Trophoblast cell (in vitro differentiated cells and primary cell): Measurements from ENCODE around the gene GPATCH1.

Source experiments
- DNase-seq, 2 donors: peaks; one replicate each; pipeline ENCODE4 v3.0.0-alpha.2; 2016
- H2AFZ ChIP-seq: 2 replicates; pipeline ENCODE4 v1.6.1; 2013; ENCODE audit warnings: low read length, moderate library complexity, mild to moderate bottlenecking; ENCODE audit not compliant: insufficient read depth, poor library complexity
- H2AK5ac ChIP-seq: 2 replicates; pipeline ENCODE4 v1.6.1; 2013; ENCODE audit warnings: mild to moderate bottlenecking, low read length
- H2BK120ac ChIP-seq: 2 replicates; pipeline ENCODE4 v1.6.1; 2013; ENCODE audit warnings: low read length, mild to moderate bottlenecking, moderate library complexity; ENCODE audit not compliant: insufficient read depth, poor library complexity
- H2BK12ac ChIP-seq: 2 replicates; pipeline ENCODE4 v1.6.1; 2013; ENCODE audit warnings: mild to moderate bottlenecking, low read length, moderate library complexity
- H2BK5ac ChIP-seq: 2 replicates; pipeline ENCODE4 v1.6.1; 2013; ENCODE audit warnings: low read length, low read depth, moderate library complexity, mild to moderate bottlenecking; ENCODE audit not compliant: poor library complexity
- H3K14ac ChIP-seq: 2 replicates; pipeline ENCODE4 v1.6.1; 2013; ENCODE audit warnings: mild to moderate bottlenecking, low read length
- H3K18ac ChIP-seq: 2 replicates; pipeline ENCODE4 v1.6.1; 2013; ENCODE audit warnings: mild to moderate bottlenecking, low read length
- H3K23ac ChIP-seq: 2 replicates; pipeline ENCODE4 v1.6.1; 2013; ENCODE audit warnings: low read length
- H3K27ac ChIP-seq: 2 replicates; pipeline ENCODE4 v1.5.1; 2013; ENCODE audit warnings: low read depth, mild to moderate bottlenecking, inconsistent platforms, low read length, moderate library complexity
- H3K27me3 ChIP-seq: 2 replicates; pipeline ENCODE4 v1.6.1; 2013; ENCODE audit warnings: inconsistent platforms, mild to moderate bottlenecking, low read length, moderate library complexity; ENCODE audit not compliant: insufficient read depth
- H3K36me3 ChIP-seq, 2 experiments: 1 replicate in 1 of 2; 2 replicates in 1 of 2; pipeline ENCODE4 v1.6.1; 2013; ENCODE audit warnings: low read length in 2 of 2, mild to moderate bottlenecking in 2 of 2, moderate library complexity in 1 of 2; ENCODE audit not compliant: insufficient read depth in 2 of 2, control insufficient read depth in 1 of 2
- H3K4ac ChIP-seq: 2 replicates; pipeline ENCODE4 v1.6.1; 2013; ENCODE audit warnings: low read depth, mild to moderate bottlenecking, low read length, moderate library complexity
- H3K4me1 ChIP-seq, 2 experiments: 1 replicate in 1 of 2; 2 replicates in 1 of 2; pipeline ENCODE4 v1.6.1; 2013; ENCODE audit warnings: low read length in 2 of 2, mild to moderate bottlenecking in 2 of 2, moderate library complexity in 1 of 2; ENCODE audit not compliant: insufficient read depth in 2 of 2, control insufficient read depth in 1 of 2
- H3K4me2 ChIP-seq: 2 replicates; pipeline ENCODE4 v1.6.1; 2013; ENCODE audit warnings: inconsistent platforms, mild to moderate bottlenecking, low read length, moderate library complexity
- H3K4me3 ChIP-seq: 2 replicates; pipeline ENCODE4 v1.5.1; 2013; ENCODE audit warnings: mild to moderate bottlenecking, low read depth, low read length, inconsistent platforms
- H3K79me1 ChIP-seq: one replicate; pipeline ENCODE4 v1.6.1; 2013; ENCODE audit warnings: low read length
- H3K79me2 ChIP-seq: 2 replicates; pipeline ENCODE4 v1.6.1; 2013; ENCODE audit warnings: low read length, mild to moderate bottlenecking; ENCODE audit not compliant: control insufficient read depth, insufficient read depth, poor library complexity
- H3K9ac ChIP-seq: 2 replicates; pipeline ENCODE4 v1.6.1; 2013; ENCODE audit warnings: mild to moderate bottlenecking, low read length
- H3K9me3 ChIP-seq: 2 replicates; pipeline ENCODE4 v1.6.1; 2013; ENCODE audit warnings: low read depth, mild to moderate bottlenecking, control low read depth, inconsistent platforms, low read length; ENCODE audit not compliant: insufficient read depth
- H4K12ac ChIP-seq: 2 replicates; pipeline ENCODE4 v1.6.1; 2013; ENCODE audit warnings: low read depth, mild to moderate bottlenecking, low read length, moderate library complexity
- H4K8ac ChIP-seq: 2 replicates; pipeline ENCODE4 v1.6.1; 2013; ENCODE audit warnings: low read depth, mild to moderate bottlenecking, low read length, moderate library complexity
- H4K91ac ChIP-seq: one replicate; pipeline ENCODE4 v1.6.1; 2013; ENCODE audit warnings: low read depth, mild to moderate bottlenecking, low read length, moderate library complexity
- WGBS: extraction: QIAGEN DNeasy Blood & Tissue Kit; methylation state at CpG from one replicate; pipeline ENCODE4 v1.1.7; 2013; ENCODE audit warnings: missing lambda C conversion rate; ENCODE audit not compliant: insufficient read length, insufficient coverage; ENCODE audit errors: extremely low coverage; 5-methylcytosine and 5-hydroxymethylcytosine counted together

The GPATCH1 gene

GRCh38 chr19:33060586-33060985, 20.4 kb upstream of the GPATCH1 start:
- Histone ChIP-seq H3K4me3 (no peak overlapping the region), H3K27me3 (peaks cover 8% of the 10 kb centered on the region), H4K12ac (no peak overlapping the region), H3K23ac (no peak overlapping the region), H2BK120ac (no peak overlapping the region), H2BK5ac (no peak overlapping the region), H3K27ac (no peak overlapping the region), H3K9ac (no peak overlapping the region), H3K14ac (no peak overlapping the region), H4K8ac (no peak overlapping the region), H3K4me2 (no peak overlapping the region), H3K18ac (no peak overlapping the region), H3K9me3 (no peaks in the 10 kb centered on the region), H2BK12ac (no peak overlapping the region), H3K79me2 (no peaks in the 10 kb centered on the region), H3K36me3 (no peaks in the 10 kb centered on the region), H4K91ac (no peak overlapping the region), H2AFZ (no peak overlapping the region), H3K4ac (no peak overlapping the region), H3K79me1 (peaks cover 6% of the 10 kb centered on the region), H3K4me1 (peaks cover 6 to 9% of the 10 kb centered on the region in 2 experiments), H2AK5ac (no peak overlapping the region)
- no CpG with 5 or more reads among the region's 5 CpGs for WGBS
- DNase-seq = no peak

- Histone ChIP-seq H2BK120ac (no peak overlapping the region), H3K18ac (no peak overlapping the region), H2BK12ac (no peak overlapping the region), H3K4me2 (no peak overlapping the region), H4K91ac (no peak overlapping the region), H2AK5ac (no peak overlapping the region), H3K9me3 (no peaks in the 10 kb centered on the region), H3K79me2 (no peaks in the 10 kb centered on the region), H3K23ac (no peak overlapping the region), H3K27ac (no peak overlapping the region), H3K4ac (no peak overlapping the region), H2AFZ (no peak overlapping the region), H2BK5ac (no peak overlapping the region), H3K4me3 (no peak overlapping the region), H3K9ac (no peak overlapping the region), H3K27me3 (peaks cover 8% of the 10 kb centered on the region), H3K14ac (no peak overlapping the region), H4K8ac (no peak overlapping the region), H4K12ac (no peak overlapping the region), H3K36me3 (no peaks in the 10 kb centered on the region), H3K4me1 (peaks cover 6 to 9% of the 10 kb centered on the region in 2 experiments), H3K79me1 (peaks cover 6% of the 10 kb centered on the region)
- WGBS = no CpG with 5 or more reads among the region's 5 CpGs
- DNase-seq = peak in 1 of 2 donors; percentile 22
Observed at GRCh38 chr19:33062902-33063301, 18.1 kb upstream of the GPATCH1 start.

- no peak overlapping the region for H2BK12ac ChIP-seq
- no peak overlapping the region for H4K12ac ChIP-seq
- DNase-seq = peak in 1 of 2 donors; percentile 36
- H2AK5ac ChIP-seq = no peak overlapping the region
- no peak overlapping the region for H3K18ac ChIP-seq
- no peak overlapping the region for H4K8ac ChIP-seq
- no peak overlapping the region for H4K91ac ChIP-seq
- peaks cover 6% of the 10 kb centered on the region for H3K79me1 ChIP-seq
- no peak overlapping the region for H3K14ac ChIP-seq
- peaks cover 6 to 9% of the 10 kb centered on the region in 2 experiments for H3K4me1 ChIP-seq
- H3K27ac ChIP-seq = no peak overlapping the region
- H3K4me2 ChIP-seq = peak overlapping the region; percentile 35
- H3K9me3 ChIP-seq = no peaks in the 10 kb centered on the region
- H3K4ac ChIP-seq = no peak overlapping the region
- H3K36me3 ChIP-seq = no peaks in the 10 kb centered on the region
- H2BK5ac ChIP-seq = no peak overlapping the region
- H3K27me3 ChIP-seq = peaks cover 8% of the 10 kb centered on the region
- H2BK120ac ChIP-seq = no peak overlapping the region
- H3K4me3 ChIP-seq = no peak overlapping the region
- no peak overlapping the region for H3K23ac ChIP-seq
- no peak overlapping the region for H3K9ac ChIP-seq
- WGBS = no CpG with 5 or more reads among the region's 7 CpGs
- no peak overlapping the region for H2AFZ ChIP-seq
- no peaks in the 10 kb centered on the region for H3K79me2 ChIP-seq
Observed at GRCh38 chr19:33063356-33063752, 17.6 kb upstream of the GPATCH1 start.

GRCh38 chr19:33063753-33064457, 17.1 kb upstream of the GPATCH1 start:
- H3K4me3 ChIP-seq = peak overlapping the region; percentile 66
- no peak overlapping the region for H4K12ac ChIP-seq
- H4K8ac ChIP-seq = no peak overlapping the region
- H3K27me3 ChIP-seq = peaks cover 8% of the 10 kb centered on the region
- H3K9ac ChIP-seq = no peak overlapping the region
- H3K14ac ChIP-seq = no peak overlapping the region
- peaks cover 6% of the 10 kb centered on the region for H3K79me1 ChIP-seq
- H3K18ac ChIP-seq = peak overlapping the region; percentile 63
- WGBS = no CpG with 5 or more reads among the region's 56 CpGs
- peak overlapping the region; percentile 10 for H3K4ac ChIP-seq
- H2BK120ac ChIP-seq = no peak overlapping the region
- no peak overlapping the region for H2BK5ac ChIP-seq
- H3K27ac ChIP-seq = no peak overlapping the region
- H4K91ac ChIP-seq = no peak overlapping the region
- peak in 1 of 2 donors; percentile 38 for DNase-seq
- peaks cover 6 to 9% of the 10 kb centered on the region in 2 experiments for H3K4me1 ChIP-seq
- H3K9me3 ChIP-seq = no peaks in the 10 kb centered on the region
- H3K4me2 ChIP-seq = peak overlapping the region; percentile 65
- no peak overlapping the region for H2AFZ ChIP-seq
- H3K23ac ChIP-seq = no peak overlapping the region
- no peaks in the 10 kb centered on the region for H3K36me3 ChIP-seq
- H2BK12ac ChIP-seq = peak overlapping the region; percentile 24
- H2AK5ac ChIP-seq = no peak overlapping the region
- no peaks in the 10 kb centered on the region for H3K79me2 ChIP-seq
